K562 (cell line): ENCODE measurements around the gene USP48. TPM values are rescaled to one million over a fixed set of nuclear protein-coding genes. Genes with fewer than 3 reads are reported as not detected.

Source experiments
- ADNP ChIP-seq: fragments of 200-800 bp; sonication (Bioruptor generic); IDR thresholded peaks from 2 replicates; pipeline ENCODE4 v1.6.1; 2016; ENCODE audit warnings: missing genetic modification characterization, missing compliant biosample characterization
- ESRRA ChIP-seq: fragments of 450-650 bp; IDR thresholded peaks from 2 replicates; pipeline ENCODE4 v1.6.1; 2014; ENCODE audit warnings: low read depth, mild to moderate bottlenecking, moderate library complexity, borderline replicate concordance
- FOXP1 ChIP-seq: sonication (generic); formaldehyde crosslinking; IDR thresholded peaks from 2 replicates; pipeline ENCODE4 v1.8.0; 2022; ENCODE audit warnings: mild to moderate bottlenecking, missing genetic modification reagents
- HEY1 ChIP-seq: fragments of 250-450 bp; sonication (Bioruptor Pico); IDR thresholded peaks from 2 replicates; pipeline ENCODE4 v1.5.0; 2020; ENCODE audit warnings: mild to moderate bottlenecking, moderate library complexity, borderline replicate concordance
- MECOM ChIP-seq: fragments of 250-450 bp; sonication (Bioruptor Pico); IDR thresholded peaks from 2 replicates; pipeline ENCODE4 v1.8.0; 2022; ENCODE audit warnings: inconsistent platforms
- MTA2 ChIP-seq: fragments of 450-650 bp; IDR thresholded peaks from 2 replicates; pipeline ENCODE4 v1.6.1; 2016; ENCODE audit warnings: low read depth
- NFRKB ChIP-seq: fragments of 450-650 bp; IDR thresholded peaks from 2 replicates; pipeline ENCODE4 v1.6.1; 2016; ENCODE audit warnings: low read depth
- NUFIP1 ChIP-seq: fragments of 450-650 bp; IDR thresholded peaks from 2 replicates; pipeline ENCODE4 v1.6.1; 2018; ENCODE audit not compliant: partially characterized antibody
- REST ChIP-seq, 2 experiments: fragments of 450-650 bp; formaldehyde crosslinking in 1 of 2; IDR thresholded peaks; 2 replicates each; pipeline versions ENCODE4 v1.4.0 to v1.6.1; 2014 to 2020; ENCODE audit warnings: mild to moderate bottlenecking in 2 of 2, borderline replicate concordance in 1 of 2, low read depth in 1 of 2
- RNF2 ChIP-seq: sonication (generic); IDR thresholded peaks from 2 replicates; pipeline ENCODE4 v1.6.1; 2016
- SIN3B ChIP-seq: fragments of 450-650 bp; IDR thresholded peaks from 2 replicates; pipeline ENCODE4 v1.6.1; 2017; ENCODE audit warnings: low read depth, mild to moderate bottlenecking, moderate library complexity
- TCF7L2 ChIP-seq: fragments of 150-350 bp; IDR thresholded peaks from 2 replicates; pipeline ENCODE4 v1.6.1; 2016; ENCODE audit warnings: low read depth, mild to moderate bottlenecking, low read length, moderate library complexity
- XRCC5 ChIP-seq: fragments of 200-400 bp; formaldehyde crosslinking; IDR thresholded peaks from 2 replicates; pipeline ENCODE4 v1.6.1; 2017; ENCODE audit warnings: low read depth, mild to moderate bottlenecking, low read length
- ZBTB33 ChIP-seq: sonication (generic); formaldehyde crosslinking; IDR thresholded peaks from 2 replicates; pipeline ENCODE4 v1.8.1; 2023; ENCODE audit warnings: mild to moderate bottlenecking, missing genetic modification reagents
- polyA plus RNA-seq, 8 experiments: library from polyadenylated mRNA; depleted of rRNA in 4 of 8; stranded (reverse) in 5 of 8; unstranded in 3 of 8; fragments of >200 nt; fragmentation: Nextera tagmentation in 2 of 8; fragmentation: Illumina TruSeq in 1 of 8; extraction: Ambion mirVana in 2 of 8; extraction: Trizol in 1 of 8; gene quantifications; 2 replicates each; pipeline versions ENCODE4 v1.2.1 to v1.2.3, GENCODE V29; 2011 to 2014; ENCODE audit warnings: inconsistent platforms in 1 of 8, missing spikeins in 1 of 8
- total RNA-seq, 7 experiments: library from RNA; depleted of rRNA in 6 of 7; stranded (reverse); fragments of >200 nt in 6 of 7; fragmentation: Illumina TruSeq in 2 of 7; extraction: Trizol in 2 of 7; gene quantifications; 2 replicates each; pipeline versions ENCODE4 v1.2.1 to v1.2.3, GENCODE V29; 2011 to 2021; ENCODE audit warnings: low replicate concordance in 1 of 7
- TF ChIP-seq, protein P1 (sequence below), 2 experiments: fragments of 450-650 bp in 1 of 2; sonication (generic) in 1 of 2; formaldehyde crosslinking in 1 of 2; IDR thresholded peaks in 1 of 2; conservative IDR thresholded peaks in 1 of 2; 2 replicates each; pipeline versions ENCODE4 v1.6.1 to v1.8.1; 2016 to 2023; ENCODE audit warnings: mild to moderate bottlenecking in 2 of 2, moderate library complexity in 2 of 2, inconsistent platforms in 1 of 2, missing genetic modification reagents in 1 of 2

Gene USP48
- total and polyA plus RNA-seq, 9 of the 15 experiments (the other 6 are each of a cell fraction or from before 2014, with no cell fraction given), result 23.3 to 123 (median 106) TPM

DNA sequence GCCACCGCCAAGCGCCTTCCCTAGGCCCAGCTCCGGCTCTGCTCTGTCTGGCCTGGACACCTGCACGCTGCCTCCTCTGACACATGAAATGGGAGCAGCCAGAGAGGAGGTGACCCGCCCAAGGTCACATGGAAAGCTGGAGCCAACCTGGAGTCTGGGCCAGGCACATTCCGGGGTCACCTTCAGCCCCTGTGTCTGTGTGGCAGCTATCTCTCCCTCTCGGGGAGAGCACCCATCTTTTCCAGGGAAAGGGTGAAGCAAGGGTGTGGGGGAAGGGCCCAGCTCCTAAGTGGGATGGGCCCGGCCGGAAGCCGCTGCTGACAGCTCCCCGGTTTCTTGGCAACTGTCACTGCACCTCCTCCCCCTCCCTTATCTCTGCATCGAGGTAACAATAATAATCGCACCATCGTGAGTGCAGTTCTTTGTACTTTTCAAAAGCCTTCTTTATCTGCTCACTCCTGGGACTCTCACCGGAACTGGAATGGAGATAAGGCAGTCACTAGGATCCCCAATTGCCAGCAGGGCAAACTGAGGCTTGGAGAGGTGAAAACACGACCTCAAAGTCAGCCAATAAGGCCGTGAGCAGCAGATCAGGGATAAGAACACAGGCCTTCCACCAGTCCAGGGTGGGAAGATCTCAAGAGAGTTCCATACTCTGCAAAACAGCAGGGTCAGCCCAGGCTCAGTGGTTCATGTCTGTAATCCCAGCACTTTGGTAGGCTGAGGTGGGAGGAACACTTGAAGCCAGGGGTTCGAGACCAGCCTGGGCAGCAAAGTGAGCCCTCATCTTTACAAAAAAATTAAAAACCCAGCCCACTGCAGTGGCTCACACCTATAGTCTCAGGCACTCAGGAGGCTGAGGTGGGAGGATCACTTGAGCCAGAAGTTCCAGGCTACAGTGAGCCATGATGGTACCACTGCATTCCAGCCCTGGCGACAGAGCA, 150.7 kb downstream of the USP48 start (continued):
- TF ChIP-seq REST (IDR thresholded peaks at IDR 0.05; ENCODE audit: borderline replicate concordance) (peak; percentile 15; the same call in 1 of the 2 replicates), REST (CRISPR knock-in tag; IDR thresholded peaks at IDR 0.05; ENCODE audit: low read depth) (peak; percentile 87), ZBTB33 (CRISPR knock-in tag) (0 out of 2 replicates have a peak, but pooled peaks have one; percentile 38), XRCC5 (0 out of 2 replicates have a peak, but pooled peaks have one; percentile 48), HEY1 (CRISPR knock-in tag) (0 out of 2 replicates have a peak, but pooled peaks have one; percentile 64), ADNP (peak; percentile 100), FOXP1 (CRISPR knock-in tag) (peak; percentile 71; the same call in 1 of the 2 replicates), TCF7L2 (peak; percentile 63; the same call in 1 of the 2 replicates), RNF2 (peak; percentile 97), SIN3B (0 out of 2 replicates have a peak, but pooled peaks have one; percentile 9), ESRRA (peak; percentile 100), NUFIP1 (peak; percentile 14), MECOM (CRISPR knock-in tag) (peak; percentile 85), NFRKB (peak; percentile 90), MTA2 (peak; percentile 77)
- TF ChIP-seq, protein P1, sequence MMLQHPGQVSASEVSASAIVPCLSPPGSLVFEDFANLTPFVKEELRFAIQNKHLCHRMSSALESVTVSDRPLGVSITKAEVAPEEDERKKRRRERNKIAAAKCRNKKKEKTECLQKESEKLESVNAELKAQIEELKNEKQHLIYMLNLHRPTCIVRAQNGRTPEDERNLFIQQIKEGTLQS (IDR thresholded peaks at IDR 0.05), result peak; percentile 48; the same call in 1 of the 2 replicates
- TF ChIP-seq, protein P1 (CRISPR knock-in tag; conservative IDR thresholded peaks at IDR 0.05), result peak; percentile 54; the same call in 1 of the 2 replicates
